Measurements from ENCODE around the gene SP5. TPM values are rescaled to one million over a fixed set of nuclear protein-coding genes. Genes with fewer than 3 reads are reported as not detected.
"Not testable (repeated sequence)": the region's sequence is repeated elsewhere in the genome, so short reads cannot be mapped to it uniquely, and the experiment has no call there.

Gene SP5
- total and polyA plus RNA-seq, 10 donors, result 0.06 to 0.20 TPM; not detected in 8

- intact Hi-C loops (cut with DNase I; ENCODE audit: low total_unique reads), result no loop called here
- WGBS, 5 donors, result 80 to 95% (median 86%) methylated on average over 9 of the region's 9 CpGs
- H3K9me3 ChIP-seq, result no peaks in the 10 kb centered on the region
- DNase-seq, result no peak
- H3K27me3 ChIP-seq (replicated peaks in 1 of 7), result peaks cover 0 to 7% (median 0%) of the 10 kb centered on the region in 7 donors
- no peaks in the 10 kb centered on the region for H3K36me3 ChIP-seq
- no peak overlapping the region for H3K27ac ChIP-seq
- no peak for TF ChIP-seq POLR2A (IDR thresholded peaks at IDR 0.05)
- TF ChIP-seq POLR2AphosphoS5 (IDR thresholded peaks at IDR 0.05), result no peak
- no peak for TF ChIP-seq CTCF (IDR thresholded peaks at IDR 0.05 in 8 of 11, conservative IDR thresholded peaks at IDR 0.05 in 3 of 11)
- H3K4me1 ChIP-seq, result no peaks in the 10 kb centered on the region
- H3K4me3 ChIP-seq, result no peak overlapping the region
These were observed 44.1 kb upstream of the SP5 start for GRCh38 chr2:170671079-170671478.

DNA sequence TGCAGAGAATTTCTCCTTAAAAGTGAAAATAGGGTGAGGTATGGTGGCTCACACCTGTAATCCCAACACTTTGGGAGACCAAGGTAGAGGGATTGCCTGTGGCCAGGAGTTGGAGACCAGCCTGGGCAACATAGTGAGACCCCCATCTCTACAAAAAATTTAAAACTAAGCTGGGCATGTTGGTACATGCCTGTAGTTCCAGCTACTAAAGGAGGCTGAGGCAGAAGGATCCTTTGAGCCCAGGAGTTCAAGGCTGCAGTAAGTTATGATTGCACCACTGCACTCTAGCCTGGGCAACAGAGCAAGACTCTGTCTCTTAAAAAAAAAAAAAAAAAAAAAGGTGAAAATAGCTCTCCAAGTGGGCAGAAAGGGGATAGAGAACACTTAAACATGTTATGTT lies 40.9 kb upstream of the SP5 start:
- H3K4me1 ChIP-seq; intact Hi-C loops (cut with DNase I; ENCODE audit: low total_unique reads); DNase-seq; H3K4me3 ChIP-seq; H3K36me3 ChIP-seq; H3K27ac ChIP-seq; H3K27me3 ChIP-seq (replicated peaks in 1 of 7); H3K9me3 ChIP-seq: not testable (repeated sequence)

DNA sequence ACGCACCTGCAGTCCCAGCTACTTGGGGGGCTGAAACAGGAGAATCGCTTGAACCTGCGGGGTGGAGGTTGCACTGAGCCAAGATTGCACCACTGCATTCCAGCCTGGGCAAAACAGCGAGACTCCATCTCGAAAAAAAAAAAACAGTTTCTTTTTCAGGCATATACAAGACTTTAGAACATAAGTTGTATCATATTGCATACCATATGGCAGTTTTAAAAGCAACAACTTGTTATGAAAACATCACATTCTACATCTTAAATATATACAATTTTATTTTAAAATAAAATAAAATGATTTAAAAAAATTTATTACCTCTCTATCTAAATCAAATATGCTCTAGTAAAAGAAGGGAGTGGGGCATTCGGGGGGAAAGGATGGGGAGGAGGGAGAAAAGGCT lies 39.4 kb upstream of the SP5 start:
- TF ChIP-seq POLR2AphosphoS5 (IDR thresholded peaks at IDR 0.05) (no peak), POLR2A (IDR thresholded peaks at IDR 0.05) (no peak), CTCF (IDR thresholded peaks at IDR 0.05 in 8 of 11, conservative IDR thresholded peaks at IDR 0.05 in 3 of 11) (no peak)
- no peaks in the 10 kb centered on the region for H3K36me3 ChIP-seq
- no peaks in the 10 kb centered on the region for H3K9me3 ChIP-seq
- 79 to 94% (median 88%) methylated on average over 6 of the region's 6 CpGs for WGBS, 5 donors
- H3K27me3 ChIP-seq (replicated peaks in 1 of 7), result peaks cover 0 to 5% (median 0%) of the 10 kb centered on the region in 7 donors
- no peaks in the 10 kb centered on the region for H3K4me1 ChIP-seq
- H3K4me3 ChIP-seq, result no peak overlapping the region
- intact Hi-C loops (cut with DNase I; ENCODE audit: low total_unique reads), result no loop called here
- no peak for DNase-seq
- H3K27ac ChIP-seq, result no peak overlapping the region

DNA sequence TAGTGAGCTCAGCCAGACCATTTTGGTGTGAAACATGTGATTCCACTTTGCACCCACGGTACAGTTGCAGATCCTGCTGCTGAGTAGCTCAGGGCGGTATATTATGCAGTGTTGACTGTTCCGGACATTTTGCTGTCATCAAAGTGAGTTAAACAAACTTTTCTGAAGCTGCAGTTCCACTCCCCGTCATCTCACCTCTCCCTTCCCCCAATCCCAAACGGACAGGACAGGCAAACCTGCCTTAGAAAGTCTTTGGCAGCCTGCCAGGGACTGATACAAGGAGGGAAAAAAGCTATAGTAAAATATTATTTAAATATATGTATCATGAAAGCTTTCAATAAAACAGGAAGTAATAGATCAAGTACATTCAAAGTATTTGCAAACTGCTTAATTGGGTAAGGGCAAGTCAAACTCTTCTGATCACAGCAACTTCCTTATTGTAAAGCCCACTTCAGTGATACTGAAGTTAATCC lies 35.5 kb upstream of the SP5 start:
- no peak for DNase-seq
- H3K4me3 ChIP-seq, result no peak overlapping the region
- WGBS, 5 donors, result 32 to 53% (median 51%) methylated on average over 5 of the region's 5 CpGs
- H3K27ac ChIP-seq, result no peak overlapping the region
- H3K9me3 ChIP-seq, result no peaks in the 10 kb centered on the region
- intact Hi-C loops (cut with DNase I; ENCODE audit: low total_unique reads), result no loop called here
- no peaks in the 10 kb centered on the region for H3K36me3 ChIP-seq
- TF ChIP-seq CTCF (IDR thresholded peaks at IDR 0.05 in 8 of 11, conservative IDR thresholded peaks at IDR 0.05 in 3 of 11), result no peak
- peaks cover 0 to 19% (median 0%) of the 10 kb centered on the region in 7 donors for H3K27me3 ChIP-seq (replicated peaks in 1 of 7)
- no peaks in the 10 kb centered on the region for H3K4me1 ChIP-seq
